Activated naive CD8-positive, alpha-beta T cell (primary cell): ENCODE measurements around the gene CHI3L2.
"Not testable (repeated sequence)": the region's sequence is repeated elsewhere in the genome, so short reads cannot be mapped to it uniquely, and the experiment has no call there.

ENCODE experiments used
- H3K27ac Mint-ChIP-seq: one replicate; pipeline ENCODE4 v1.8.0; 2021; ENCODE audit warnings: mixed read lengths
- H3K27me3 Mint-ChIP-seq: one replicate; pipeline ENCODE4 v1.8.0; 2021; ENCODE audit warnings: mixed read lengths
- H3K36me3 Mint-ChIP-seq: one replicate; pipeline ENCODE4 v1.8.0; 2021; ENCODE audit warnings: mixed read lengths
- H3K4me1 Mint-ChIP-seq: one replicate; pipeline ENCODE4 v1.8.0; 2021; ENCODE audit warnings: low read depth, mixed read lengths
- H3K4me3 Mint-ChIP-seq: one replicate; pipeline ENCODE4 v1.8.0; 2021; ENCODE audit warnings: mild to moderate bottlenecking, mixed read lengths
- H3K9me3 Mint-ChIP-seq: one replicate; pipeline ENCODE4 v1.8.0; 2021; ENCODE audit warnings: low read depth, mixed read lengths

CHI3L2 gene

DNA sequence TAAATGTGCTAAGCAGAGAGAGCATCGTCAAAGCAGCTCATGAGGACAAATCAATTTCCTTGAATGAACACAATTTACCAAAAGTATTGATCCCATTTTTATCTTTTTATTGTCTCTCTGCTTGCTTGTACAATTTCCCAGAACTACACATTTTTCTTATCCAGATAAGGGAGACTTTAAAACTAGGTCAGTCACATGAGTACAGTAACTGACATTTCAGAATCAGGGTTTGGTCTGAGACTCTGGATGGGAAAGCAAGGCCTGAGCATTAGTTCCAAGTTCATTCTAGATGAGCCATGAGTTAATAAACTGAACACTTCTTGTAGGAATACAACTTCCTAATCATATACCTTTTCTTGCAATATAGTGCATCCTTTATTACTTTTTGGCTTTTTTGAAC lies 15.6 kb upstream of the CHI3L2 start:
- Mint-ChIP-seq H3K4me1 (peaks cover 86% of the 10 kb centered on the region), H3K36me3 (no peaks in the 10 kb centered on the region), H3K27ac (peak overlapping the region; percentile 55), H3K27me3 (no peaks in the 10 kb centered on the region), H3K4me3 (no peak overlapping the region), H3K9me3 (no peaks in the 10 kb centered on the region)

DNA sequence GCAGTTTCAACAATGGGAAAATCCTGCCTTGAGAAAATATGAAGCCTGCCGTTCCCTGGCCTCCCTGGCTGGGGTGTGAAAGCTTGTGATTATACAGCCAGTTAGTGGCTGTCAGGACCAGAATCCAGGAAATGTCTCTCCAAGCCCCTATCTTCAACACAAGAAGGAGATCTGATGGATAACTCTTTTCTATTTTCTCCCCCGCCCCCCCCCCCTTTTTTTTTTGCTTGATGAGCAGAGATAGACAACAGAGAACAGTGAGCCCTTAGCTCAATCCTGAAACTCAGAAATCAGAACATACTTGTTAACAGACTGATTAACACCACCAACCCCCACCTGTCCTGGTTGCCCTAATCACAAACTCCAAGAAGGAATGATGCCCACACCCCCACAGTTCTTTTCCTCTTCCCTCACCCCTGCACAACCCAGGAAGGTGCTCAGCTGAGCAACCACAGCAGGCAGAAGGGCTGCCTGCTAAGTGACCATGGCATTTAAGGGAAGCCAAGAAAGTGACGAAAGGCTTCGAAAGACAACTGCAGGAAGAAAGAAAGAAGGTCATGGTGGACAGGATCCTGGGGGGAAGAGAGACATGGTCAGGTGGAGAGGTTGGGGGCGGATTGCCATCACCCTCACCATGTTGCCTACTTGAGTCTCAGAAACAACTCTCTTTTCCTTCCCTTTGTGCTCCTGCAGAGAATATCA lies 14.7 kb upstream of the CHI3L2 start:
- H3K9me3 Mint-ChIP-seq = no peaks in the 10 kb centered on the region
- H3K4me3 Mint-ChIP-seq = peak overlapping the region; percentile 80
- H3K4me1 Mint-ChIP-seq = peaks cover 89% of the 10 kb centered on the region
- no peaks in the 10 kb centered on the region for H3K27me3 Mint-ChIP-seq
- peak overlapping the region; percentile 96 for H3K27ac Mint-ChIP-seq
- H3K36me3 Mint-ChIP-seq = no peaks in the 10 kb centered on the region

DNA sequence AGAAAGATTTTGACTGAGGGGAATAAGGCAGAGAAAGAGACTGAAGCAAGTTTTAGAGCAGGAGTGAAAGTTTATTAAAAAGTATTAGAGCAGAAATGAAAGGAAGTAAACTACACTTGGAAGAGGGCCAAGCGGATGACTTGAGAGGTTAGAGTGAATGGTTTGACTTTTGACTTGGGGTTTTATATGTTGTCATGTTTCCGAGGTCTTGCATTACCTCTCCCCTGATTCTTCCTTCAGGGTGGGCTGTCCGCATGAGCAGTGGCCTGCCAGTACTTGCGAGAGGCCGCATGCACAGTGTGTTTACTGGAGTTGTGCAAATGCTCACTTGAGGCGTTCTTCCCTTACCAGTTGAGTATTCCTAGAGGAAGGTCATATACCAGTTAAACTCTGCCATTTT lies 14.1 kb upstream of the CHI3L2 start:
- peaks cover 90% of the 10 kb centered on the region for H3K4me1 Mint-ChIP-seq
- no peaks in the 10 kb centered on the region for H3K27me3 Mint-ChIP-seq
- peak overlapping the region; percentile 80 for H3K4me3 Mint-ChIP-seq
- no peaks in the 10 kb centered on the region for H3K9me3 Mint-ChIP-seq
- H3K36me3 Mint-ChIP-seq = no peaks in the 10 kb centered on the region
- peak overlapping the region; percentile 96 for H3K27ac Mint-ChIP-seq

DNA sequence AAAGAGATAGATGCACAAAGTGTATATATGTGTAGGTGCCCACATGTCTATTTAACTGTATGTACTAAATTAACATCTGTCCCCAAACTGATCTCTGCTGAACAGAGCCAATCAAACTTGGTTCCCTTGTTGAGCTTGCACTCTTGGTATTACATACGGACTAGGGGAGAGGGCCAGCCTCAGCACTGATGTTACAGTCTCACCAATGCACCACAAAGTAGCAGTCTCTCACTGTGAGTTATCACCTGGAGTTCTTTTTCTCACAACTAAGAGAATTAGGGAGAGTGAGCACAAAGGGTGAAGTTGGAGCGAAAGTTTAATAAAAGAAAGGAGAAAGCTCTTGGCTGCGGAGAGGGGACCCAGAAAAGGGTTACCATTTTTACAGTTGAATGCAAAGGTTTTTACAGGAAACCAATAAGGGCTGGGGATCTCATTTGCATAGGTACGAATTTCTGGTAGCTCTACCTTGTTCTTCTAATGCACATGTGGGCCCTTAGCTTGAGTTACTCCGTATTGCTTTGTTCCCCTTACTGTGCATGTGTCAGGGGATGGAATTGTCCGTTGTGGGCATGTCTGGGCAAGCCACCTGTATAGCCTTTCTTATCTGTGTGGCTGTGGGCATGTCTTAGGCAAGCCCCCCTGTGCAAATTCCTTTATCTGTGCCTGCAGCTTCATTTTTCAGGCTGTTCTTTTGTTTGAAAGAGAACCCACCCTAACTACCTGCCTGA lies 13.3 kb upstream of the CHI3L2 start:
- H3K9me3 Mint-ChIP-seq = no peaks in the 10 kb centered on the region
- H3K27me3 Mint-ChIP-seq = no peaks in the 10 kb centered on the region
- peak overlapping the region; percentile 80 for H3K4me3 Mint-ChIP-seq
- peak overlapping the region; percentile 96 for H3K27ac Mint-ChIP-seq
- peaks cover 91% of the 10 kb centered on the region for H3K4me1 Mint-ChIP-seq
- no peaks in the 10 kb centered on the region for H3K36me3 Mint-ChIP-seq

DNA sequence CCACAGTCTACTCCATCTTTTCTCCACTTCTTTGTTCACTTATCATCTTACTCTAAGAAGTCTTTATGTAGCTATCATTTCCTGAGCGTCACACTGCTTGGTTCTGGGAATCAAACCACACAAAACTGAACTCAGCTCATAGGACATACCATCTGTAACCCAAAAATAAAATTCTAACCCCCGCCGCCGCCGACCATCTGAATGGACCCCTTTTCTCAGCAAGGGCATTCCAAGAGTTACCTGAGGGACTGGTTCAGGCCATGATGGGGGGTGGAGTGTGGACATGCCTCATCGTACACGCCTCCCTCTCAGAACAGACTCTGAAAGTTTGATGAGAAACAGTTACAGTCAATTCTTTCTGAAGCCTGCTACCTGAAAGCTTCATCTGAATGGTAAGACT lies 12.6 kb upstream of the CHI3L2 start:
- Mint-ChIP-seq H3K4me3 (peak overlapping the region; percentile 80), H3K27ac (peak overlapping the region; percentile 96), H3K9me3 (no peaks in the 10 kb centered on the region), H3K36me3 (no peaks in the 10 kb centered on the region), H3K4me1 (peaks cover 92% of the 10 kb centered on the region), H3K27me3 (no peaks in the 10 kb centered on the region)

DNA sequence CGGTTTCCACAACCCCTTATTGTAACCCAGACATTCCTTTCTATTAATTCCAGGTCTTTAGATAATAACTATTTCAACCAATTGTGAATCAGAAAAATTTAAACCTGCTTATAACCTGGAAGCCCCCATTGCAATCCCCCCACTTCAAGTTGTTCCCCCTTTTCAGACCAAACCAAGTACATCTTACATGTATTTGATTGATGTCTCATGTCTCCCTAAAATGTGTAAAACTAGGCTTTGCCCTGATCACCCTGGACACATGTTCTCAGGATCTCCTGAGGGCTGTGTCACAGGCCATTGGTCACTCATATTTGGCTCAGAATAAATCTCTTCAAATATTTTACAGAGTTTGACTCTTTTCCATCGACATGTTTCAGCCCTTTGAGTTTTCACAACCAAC lies 12.2 kb upstream of the CHI3L2 start:
- H3K9me3 Mint-ChIP-seq, H3K36me3 Mint-ChIP-seq, H3K27me3 Mint-ChIP-seq: not testable (repeated sequence)
- Mint-ChIP-seq H3K27ac (peak overlapping the region; percentile 96), H3K4me3 (peak overlapping the region; percentile 80), H3K4me1 (peaks cover 92% of the 10 kb centered on the region)

DNA sequence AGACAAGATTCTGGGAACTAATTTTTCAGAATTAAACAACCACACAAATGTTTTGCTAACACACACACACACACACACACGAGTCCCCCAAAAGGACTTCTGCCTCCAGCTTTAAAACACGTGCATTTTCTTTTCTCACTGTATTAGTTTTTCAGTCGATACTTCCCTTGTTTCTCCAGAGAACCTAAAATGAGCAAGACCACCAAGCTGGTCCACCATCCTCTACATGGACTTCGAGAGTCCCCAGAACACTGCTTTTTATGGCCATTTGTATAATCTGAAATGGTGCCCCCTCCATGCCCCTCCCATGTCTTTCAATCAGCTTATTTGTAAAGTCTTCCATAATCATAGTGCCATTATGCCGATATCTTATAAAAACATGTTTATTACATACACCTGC lies 10.8 kb upstream of the CHI3L2 start:
- H3K4me3 Mint-ChIP-seq = peak overlapping the region; percentile 80
- no peaks in the 10 kb centered on the region for H3K36me3 Mint-ChIP-seq
- peaks cover 98% of the 10 kb centered on the region for H3K4me1 Mint-ChIP-seq
- H3K9me3 Mint-ChIP-seq = no peaks in the 10 kb centered on the region
- peak overlapping the region; percentile 96 for H3K27ac Mint-ChIP-seq
- H3K27me3 Mint-ChIP-seq = no peaks in the 10 kb centered on the region

DNA sequence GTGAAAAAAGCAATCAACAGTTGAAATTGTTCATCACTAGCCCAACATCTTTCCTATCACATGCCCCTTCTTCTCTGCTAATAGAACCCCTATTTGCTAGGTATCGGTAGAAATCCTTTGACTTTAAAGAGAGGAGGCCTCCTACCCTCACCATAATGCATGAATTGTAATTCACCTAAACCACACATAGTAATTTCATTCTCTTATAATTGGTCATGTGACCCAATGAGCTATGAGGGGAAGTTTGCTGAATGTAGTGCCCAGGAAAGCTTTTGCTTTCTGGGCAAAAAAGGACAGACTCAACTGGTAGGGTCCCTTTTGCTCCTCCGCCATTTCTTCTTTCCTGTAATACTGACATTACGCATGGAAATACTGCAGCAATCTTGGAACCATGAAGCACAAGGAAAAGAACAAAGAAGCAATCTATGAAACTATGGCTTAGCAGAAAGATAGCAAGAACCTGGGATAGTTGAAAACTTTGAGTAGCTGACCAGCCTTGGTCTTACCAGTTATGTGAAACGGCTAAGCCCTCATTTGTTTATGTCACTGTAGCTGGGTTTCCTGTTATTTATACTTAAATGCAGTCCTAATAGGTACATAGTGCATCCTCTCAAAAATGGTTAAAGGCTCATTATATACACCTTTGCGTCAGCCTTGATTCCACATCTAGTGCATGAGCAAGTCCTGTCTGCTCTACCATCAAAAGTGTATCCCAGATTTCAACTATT lies 10.2 kb upstream of the CHI3L2 start:
- Mint-ChIP-seq H3K4me3 (peak overlapping the region; percentile 80), H3K4me1 (peaks cover 98% of the 10 kb centered on the region), H3K9me3 (no peaks in the 10 kb centered on the region), H3K27ac (peak overlapping the region; percentile 96), H3K36me3 (no peaks in the 10 kb centered on the region), H3K27me3 (no peaks in the 10 kb centered on the region)

DNA sequence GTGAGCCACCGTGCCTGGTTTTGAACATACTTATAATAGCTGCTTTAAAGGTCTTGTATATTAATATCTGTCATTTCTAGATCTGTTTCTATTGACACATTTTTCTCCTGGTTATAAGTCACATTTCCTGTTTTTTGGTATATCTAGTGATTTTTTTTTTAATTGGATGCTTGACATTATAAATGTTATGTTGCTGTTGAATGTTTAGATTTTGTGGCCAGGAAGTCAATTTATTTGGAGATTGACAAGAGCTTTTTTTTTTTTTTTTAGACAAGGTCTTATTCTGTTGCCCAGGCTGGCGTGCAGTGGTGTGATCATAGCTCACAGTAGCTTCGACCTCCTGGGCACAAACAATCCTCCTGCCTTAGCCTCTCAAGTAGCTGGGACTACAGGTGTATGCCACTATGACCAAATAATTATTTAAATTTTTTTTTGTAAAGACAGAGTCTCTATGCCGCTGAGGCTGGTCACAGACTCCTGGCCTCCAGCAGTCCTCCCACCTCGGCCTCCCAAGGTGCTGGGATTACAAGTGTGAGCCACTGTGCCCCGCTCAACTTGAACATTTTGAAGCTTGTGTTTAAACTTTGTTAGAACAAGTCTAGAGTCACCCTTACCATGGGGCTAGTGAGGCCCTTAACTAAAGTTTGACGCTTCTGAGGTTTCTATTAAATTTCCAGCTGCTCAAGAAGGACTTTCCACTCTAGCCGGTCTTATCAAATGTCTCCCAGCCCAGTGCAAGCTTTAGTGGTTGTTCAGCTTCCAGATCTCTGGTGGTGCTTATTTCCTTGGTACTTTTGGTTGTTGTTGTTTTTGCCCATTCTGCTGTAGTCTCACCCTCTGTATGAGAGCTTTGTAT lies 8.6 kb upstream of the CHI3L2 start:
- peak overlapping the region; percentile 98 for H3K27ac Mint-ChIP-seq
- H3K27me3 Mint-ChIP-seq = no peaks in the 10 kb centered on the region
- H3K9me3 Mint-ChIP-seq = no peaks in the 10 kb centered on the region
- H3K36me3 Mint-ChIP-seq = no peaks in the 10 kb centered on the region
- peak overlapping the region; percentile 76 for H3K4me3 Mint-ChIP-seq
- peaks cover 95% of the 10 kb centered on the region for H3K4me1 Mint-ChIP-seq

DNA sequence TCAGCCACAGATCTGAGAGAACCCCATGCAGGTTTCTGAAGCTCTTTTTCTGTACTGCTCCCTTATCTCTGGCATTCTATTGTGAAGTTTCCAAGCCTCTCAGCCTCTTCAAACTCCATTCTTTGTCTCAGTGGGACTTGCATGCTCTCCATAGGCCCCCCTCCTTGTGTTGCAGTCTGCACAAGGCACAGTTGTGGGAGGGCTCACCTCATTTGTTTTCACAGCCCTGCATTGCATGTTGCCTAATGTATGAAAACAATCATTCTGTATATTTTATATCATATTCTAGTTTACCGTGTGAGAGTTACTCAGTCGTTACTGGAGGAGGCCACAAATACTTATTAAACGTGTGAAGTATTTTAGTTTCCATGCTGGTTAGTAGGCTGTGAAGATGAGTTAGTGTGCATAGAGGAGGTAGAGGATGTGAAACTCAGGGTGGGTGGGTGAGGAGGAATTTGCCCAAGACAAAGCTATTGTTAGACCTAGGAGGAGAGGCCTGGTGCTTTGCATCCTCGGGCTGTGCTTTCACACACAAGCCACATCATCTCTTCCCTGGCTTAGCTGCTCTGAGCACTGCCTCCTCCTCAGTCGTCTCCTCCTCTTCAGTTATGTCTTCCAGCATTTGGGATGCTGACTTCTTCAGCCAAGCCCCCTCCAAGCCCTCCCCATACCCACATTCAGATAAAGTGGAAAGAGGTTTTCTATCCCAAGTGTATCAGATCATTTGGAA lies 7.8 kb upstream of the CHI3L2 start:
- H3K27me3 Mint-ChIP-seq = no peaks in the 10 kb centered on the region
- peak overlapping the region; percentile 76 for H3K4me3 Mint-ChIP-seq
- no peaks in the 10 kb centered on the region for H3K9me3 Mint-ChIP-seq
- H3K36me3 Mint-ChIP-seq = no peaks in the 10 kb centered on the region
- H3K27ac Mint-ChIP-seq = peak overlapping the region; percentile 98
- peaks cover 91% of the 10 kb centered on the region for H3K4me1 Mint-ChIP-seq

DNA sequence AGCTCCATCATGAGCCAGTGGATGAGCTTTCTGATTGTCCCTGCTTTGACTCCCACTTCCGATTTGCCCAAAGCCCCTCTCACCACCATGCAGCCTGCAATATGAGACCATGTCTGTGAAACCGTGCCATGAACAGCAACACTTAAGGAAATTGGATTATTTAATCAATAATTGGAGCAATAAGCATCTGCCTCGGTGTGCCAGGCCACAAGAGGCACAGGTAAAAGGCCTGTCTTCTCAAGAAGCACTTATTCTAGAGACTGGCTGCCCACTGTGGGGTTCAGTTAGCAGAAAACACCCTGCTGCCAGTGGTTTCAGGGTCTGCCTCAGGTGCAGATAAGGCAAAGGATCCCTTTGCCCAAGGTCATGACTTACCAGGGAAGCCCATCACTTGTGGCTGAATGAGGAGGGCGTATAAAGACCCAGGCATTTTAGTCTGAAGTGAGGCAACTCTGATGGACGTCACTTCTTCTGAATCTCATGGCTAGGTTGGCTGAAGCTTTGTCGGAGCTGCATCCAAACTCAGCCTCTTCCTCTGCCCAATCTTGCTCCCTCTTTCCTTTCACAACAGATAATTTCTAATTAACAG lies 7.1 kb upstream of the CHI3L2 start:
- H3K4me1 Mint-ChIP-seq = peaks cover 91% of the 10 kb centered on the region
- H3K9me3 Mint-ChIP-seq = no peaks in the 10 kb centered on the region
- H3K27ac Mint-ChIP-seq = peak overlapping the region; percentile 98
- no peaks in the 10 kb centered on the region for H3K27me3 Mint-ChIP-seq
- H3K4me3 Mint-ChIP-seq = peak overlapping the region; percentile 76
- no peaks in the 10 kb centered on the region for H3K36me3 Mint-ChIP-seq

DNA sequence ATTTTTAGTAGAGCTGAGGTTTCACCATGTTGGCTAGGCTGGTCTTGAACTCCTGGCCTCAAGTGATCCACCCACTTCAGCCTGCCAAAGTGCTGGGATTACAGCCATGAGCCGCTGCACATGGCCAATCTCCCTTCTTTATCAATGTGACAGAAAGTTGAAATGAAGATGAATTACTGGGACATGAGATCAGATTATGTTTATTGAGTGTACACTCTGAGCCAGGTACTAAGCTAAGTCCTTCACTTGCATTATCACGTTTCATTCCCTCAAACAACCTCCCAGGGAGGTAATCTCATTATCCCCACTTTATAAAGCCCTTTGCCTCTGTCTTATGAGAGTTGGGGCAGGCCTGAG lies 6.3 kb upstream of the CHI3L2 start:
- Mint-ChIP-seq H3K27ac (peak overlapping the region; percentile 98), H3K4me3 (peak overlapping the region; percentile 76), H3K4me1 (peaks cover 91% of the 10 kb centered on the region), H3K9me3 (no peaks in the 10 kb centered on the region), H3K27me3 (no peaks in the 10 kb centered on the region), H3K36me3 (no peaks in the 10 kb centered on the region)

DNA sequence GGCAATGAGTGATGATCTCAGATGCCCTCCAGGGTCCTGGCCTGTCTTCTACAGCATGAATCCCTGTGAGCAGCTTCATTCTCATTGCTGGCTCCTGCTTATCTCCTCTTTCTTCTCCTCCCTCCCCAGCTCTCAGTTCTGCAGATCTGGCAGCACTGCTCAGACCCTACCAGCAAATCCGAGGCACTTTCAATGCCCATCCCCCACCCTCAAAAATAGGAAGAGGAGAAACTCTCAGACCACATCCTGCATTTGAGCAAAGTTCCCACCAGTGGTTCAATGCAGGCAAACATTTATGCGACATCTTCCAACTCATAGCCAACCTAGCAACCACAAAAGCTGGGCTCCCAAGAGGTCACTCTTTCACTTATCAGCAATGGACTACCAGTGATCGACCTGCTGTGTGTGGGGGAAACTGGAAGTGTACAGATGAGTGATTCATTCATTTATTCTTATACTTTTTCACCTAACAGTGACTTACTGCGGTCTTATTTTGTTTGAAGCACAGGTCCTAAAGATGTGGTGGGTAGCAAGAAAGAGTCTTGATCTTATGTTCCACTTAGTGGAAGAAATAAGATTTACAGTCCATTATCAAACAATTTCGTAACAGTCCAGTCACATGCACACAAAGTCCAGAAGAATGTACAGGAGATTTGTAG lies 5.8 kb upstream of the CHI3L2 start:
- peaks cover 91% of the 10 kb centered on the region for H3K4me1 Mint-ChIP-seq
- peak overlapping the region; percentile 76 for H3K4me3 Mint-ChIP-seq

More for the DNA sequence above, 5.8 kb upstream of the CHI3L2 start:
- no peaks in the 10 kb centered on the region for H3K27me3 Mint-ChIP-seq
- H3K9me3 Mint-ChIP-seq = no peaks in the 10 kb centered on the region
- peak overlapping the region; percentile 98 for H3K27ac Mint-ChIP-seq
- no peaks in the 10 kb centered on the region for H3K36me3 Mint-ChIP-seq
